ENCODE results near the gene CPA5. TPM values are rescaled to one million over a fixed set of nuclear protein-coding genes. Genes with fewer than 3 reads are reported as not detected.

The CPA5 gene
- total RNA-seq, 2 donors from 2014 or later: not detected

- Histone ChIP-seq H3K27me3 (no peaks in the 10 kb centered on the region), H3K27ac (no peak overlapping the region), H3K9me3 (no peaks in the 10 kb centered on the region), H3K36me3 (no peaks in the 10 kb centered on the region), H3K4me3 (no peak overlapping the region), H3K4me1 (no peaks in the 10 kb centered on the region)
- no peak for TF ChIP-seq CTCF (IDR thresholded peaks at IDR 0.05)
- DNase-seq (ENCODE audit: low spot score): no peak
These were observed 60.4 kb downstream of the CPA5 start for GRCh38 chr7:130405003-130405402.

- no peak for TF ChIP-seq CTCF (IDR thresholded peaks at IDR 0.05)
- Histone ChIP-seq H3K4me3 (no peak overlapping the region), H3K9me3 (no peaks in the 10 kb centered on the region), H3K27me3 (no peaks in the 10 kb centered on the region), H3K27ac (no peak overlapping the region), H3K36me3 (no peaks in the 10 kb centered on the region), H3K4me1 (no peaks in the 10 kb centered on the region)
- DNase-seq (ENCODE audit: low spot score): no peak
These were observed 64.6 kb downstream of the CPA5 start for GRCh38 chr7:130409067-130409711.

- TF ChIP-seq CTCF (IDR thresholded peaks at IDR 0.05): no peak
- Histone ChIP-seq H3K27ac (no peak overlapping the region), H3K36me3 (no peaks in the 10 kb centered on the region), H3K9me3 (no peaks in the 10 kb centered on the region), H3K4me1 (no peaks in the 10 kb centered on the region), H3K4me3 (no peak overlapping the region), H3K27me3 (no peaks in the 10 kb centered on the region)
- DNase-seq (ENCODE audit: low spot score): no peak
These were observed 65.1 kb downstream of the CPA5 start for GRCh38 chr7:130409712-130410072.

- TF ChIP-seq CTCF (IDR thresholded peaks at IDR 0.05): no peak
- Histone ChIP-seq H3K27ac (no peak overlapping the region), H3K9me3 (no peaks in the 10 kb centered on the region), H3K27me3 (no peaks in the 10 kb centered on the region), H3K4me1 (no peaks in the 10 kb centered on the region), H3K4me3 (no peak overlapping the region), H3K36me3 (no peaks in the 10 kb centered on the region)
- DNase-seq (ENCODE audit: low spot score): no peak
These were observed 66.4 kb downstream of the CPA5 start for GRCh38 chr7:130410868-130411541.

GRCh38 chr7:130413201-130413600, 68.6 kb downstream of the CPA5 start:
- Histone ChIP-seq H3K27ac (no peak overlapping the region), H3K9me3 (no peaks in the 10 kb centered on the region), H3K36me3 (no peaks in the 10 kb centered on the region), H3K27me3 (no peaks in the 10 kb centered on the region), H3K4me1 (no peaks in the 10 kb centered on the region), H3K4me3 (no peak overlapping the region)
- no peak for TF ChIP-seq CTCF (IDR thresholded peaks at IDR 0.05)
- no peak for DNase-seq (ENCODE audit: low spot score)

- no peak for TF ChIP-seq CTCF (IDR thresholded peaks at IDR 0.05)
- no peak for DNase-seq (ENCODE audit: low spot score)
- Histone ChIP-seq H3K4me1 (no peaks in the 10 kb centered on the region), H3K9me3 (no peaks in the 10 kb centered on the region), H3K27me3 (no peaks in the 10 kb centered on the region), H3K36me3 (no peaks in the 10 kb centered on the region), H3K4me3 (no peak overlapping the region), H3K27ac (no peak overlapping the region)
These were observed 70.4 kb downstream of the CPA5 start for GRCh38 chr7:130415006-130415405.
